NOMO-1 treated with dmso at 0.1 percent for 144 hours (cell line): ENCODE results near the gene PCARE.
"Not testable (repeated sequence)": the region's sequence is repeated elsewhere in the genome, so short reads cannot be mapped to it uniquely, and the experiment has no call there.

Experiments
- DNase-seq: peaks from one replicate; lab custom pipeline; 2025; ENCODE audit not compliant: unreplicated experiment; lab: John Stamatoyannopoulos, UW

PCARE gene

DNA sequence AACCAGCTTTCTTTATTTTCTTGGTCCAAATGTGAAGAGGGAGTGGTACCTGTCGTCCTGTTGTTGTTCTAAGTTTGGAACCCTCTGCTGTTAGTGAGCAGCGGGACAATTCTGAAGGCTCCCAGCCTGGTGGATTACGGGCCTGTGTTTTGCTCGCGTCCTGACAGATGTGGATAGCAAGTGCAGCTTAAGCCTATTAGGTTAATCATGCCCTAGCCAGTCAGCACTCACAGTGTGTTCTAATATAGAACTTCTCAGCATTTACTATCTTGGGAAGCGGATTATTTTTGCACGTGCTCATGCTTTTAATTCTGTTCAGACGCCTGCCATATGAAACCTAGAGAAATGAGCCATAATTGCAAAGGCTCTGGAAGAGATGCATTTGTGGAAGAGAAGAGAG, at the start of gene PCARE:
Gene PCARE (minus strand): TSS at position 113 of the 400 bp plus-strand sequence. CDS start 262 bp downstream, outside the sequence.
- DNase-seq, result no peak

DNA sequence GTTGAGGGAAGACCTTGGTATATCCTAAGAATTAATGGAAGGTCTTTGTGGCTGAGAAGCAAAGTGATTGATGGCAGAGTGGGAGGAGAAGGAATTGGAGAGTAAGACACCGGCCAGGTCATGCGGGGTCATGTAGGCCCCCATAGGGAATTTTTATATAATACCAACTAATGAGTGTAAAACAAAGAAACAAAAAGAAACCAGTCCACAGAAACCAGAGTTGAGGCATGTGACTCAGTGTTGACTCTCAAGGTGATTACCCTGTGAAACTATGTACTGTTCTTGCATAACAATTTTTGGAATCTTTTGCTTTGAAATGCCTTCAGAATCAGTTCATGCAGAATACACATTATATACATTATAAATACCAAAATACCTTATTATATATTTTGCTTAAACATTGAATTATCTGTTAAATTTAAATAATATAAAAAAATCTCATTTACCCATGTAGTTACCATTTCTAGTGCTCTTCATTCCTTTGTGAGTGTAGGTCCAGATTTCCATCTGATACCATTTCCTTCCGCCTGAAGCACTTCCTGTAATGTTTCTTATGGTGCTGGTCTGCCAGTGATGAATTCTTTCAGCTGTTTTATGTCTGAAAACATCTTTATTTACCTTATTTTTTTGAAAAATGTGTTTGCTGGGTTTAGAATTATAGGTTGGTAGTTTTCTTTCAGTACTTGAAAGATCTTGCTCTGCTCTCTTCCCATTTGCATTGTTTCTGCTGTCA, 49.5 kb upstream of the PCARE start:
- no peak for DNase-seq

DNA sequence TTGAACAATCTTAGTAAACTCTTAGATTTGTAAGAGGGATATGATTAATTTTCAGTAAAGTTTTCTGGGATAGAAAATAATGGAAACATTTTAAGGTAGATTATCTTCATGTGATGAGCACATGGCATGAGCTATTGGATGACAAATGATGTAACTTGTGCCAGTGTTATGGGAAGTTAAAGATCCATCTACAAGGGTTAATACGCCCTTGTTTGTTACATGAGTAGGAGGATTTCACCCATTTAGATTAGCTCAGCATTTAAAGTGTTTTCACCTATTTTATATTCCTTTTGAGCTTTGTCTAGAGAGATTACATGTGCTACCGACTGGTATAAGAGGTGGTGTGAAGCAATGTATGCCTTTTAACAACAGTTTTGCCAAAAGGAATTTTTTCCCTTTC, 46.5 kb upstream of the PCARE start:
- no peak for DNase-seq

- DNase-seq, result no peak
These were observed 44.9 kb upstream of the PCARE start for GRCh38 chr2:29119211-29119610.

GRCh38 chr2:29117636-29118303, 43.4 kb upstream of the PCARE start:
- no peak for DNase-seq

GRCh38 chr2:29115797-29116781, 41.8 kb upstream of the PCARE start:
- no peak for DNase-seq

DNA sequence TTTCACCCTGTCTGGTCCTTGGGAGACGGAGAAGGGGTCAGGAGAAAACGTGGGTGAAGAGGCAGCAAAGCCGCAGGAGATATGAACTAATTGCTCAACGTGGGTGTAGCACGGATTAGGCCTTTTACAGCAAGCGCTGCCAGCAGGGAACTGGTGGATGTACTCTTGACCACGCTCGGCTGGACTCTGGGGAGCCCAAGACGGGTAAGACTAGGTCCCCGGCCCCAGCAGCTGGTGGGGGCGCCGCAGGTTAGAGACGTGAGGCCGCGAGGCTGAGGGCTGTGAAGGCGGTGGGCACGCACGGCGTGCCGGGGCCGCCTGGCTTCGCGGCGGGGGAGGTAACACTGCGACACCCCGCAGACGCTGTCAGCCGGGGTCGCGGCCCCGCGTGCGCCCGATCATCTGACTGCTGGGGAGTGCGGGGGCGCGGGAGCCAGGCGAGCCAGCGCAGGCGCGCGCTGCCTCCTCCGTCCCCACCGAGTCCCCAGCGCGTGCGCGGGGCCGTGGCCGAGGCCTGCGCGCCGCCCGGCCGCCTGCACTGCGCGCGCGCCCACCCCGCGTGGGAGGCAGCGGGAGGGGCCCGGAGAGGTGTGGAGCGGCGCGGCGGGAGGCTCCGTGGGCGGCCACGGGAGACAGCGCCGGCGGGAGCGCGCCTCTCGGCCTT, 40.8 kb upstream of the PCARE start, which contains the start of gene CLIP4:
Gene CLIP4 (plus strand): TSS at position 470 of the 664 bp plus-strand sequence. CDS start 5,974 bp downstream, outside the sequence.
- DNase-seq, result no peak

DNA sequence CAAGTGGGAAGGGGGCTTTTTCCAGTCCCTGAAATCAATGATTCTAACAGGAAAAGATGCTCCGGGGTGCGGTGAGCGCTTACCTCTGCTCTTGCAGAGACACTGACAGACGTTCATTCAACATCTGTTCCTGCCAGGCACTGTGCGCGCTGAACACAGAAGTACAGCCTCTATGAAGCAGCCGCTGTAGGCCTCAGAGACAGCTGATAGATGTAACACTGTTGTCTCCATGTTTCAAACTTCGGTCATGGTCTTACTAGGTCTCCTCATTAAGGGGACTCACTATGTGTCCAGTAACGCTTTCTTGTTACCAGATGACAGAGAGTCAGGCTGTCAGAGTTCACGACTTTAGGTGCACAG, 40.2 kb upstream of the PCARE start:
- DNase-seq, result no peak

DNA sequence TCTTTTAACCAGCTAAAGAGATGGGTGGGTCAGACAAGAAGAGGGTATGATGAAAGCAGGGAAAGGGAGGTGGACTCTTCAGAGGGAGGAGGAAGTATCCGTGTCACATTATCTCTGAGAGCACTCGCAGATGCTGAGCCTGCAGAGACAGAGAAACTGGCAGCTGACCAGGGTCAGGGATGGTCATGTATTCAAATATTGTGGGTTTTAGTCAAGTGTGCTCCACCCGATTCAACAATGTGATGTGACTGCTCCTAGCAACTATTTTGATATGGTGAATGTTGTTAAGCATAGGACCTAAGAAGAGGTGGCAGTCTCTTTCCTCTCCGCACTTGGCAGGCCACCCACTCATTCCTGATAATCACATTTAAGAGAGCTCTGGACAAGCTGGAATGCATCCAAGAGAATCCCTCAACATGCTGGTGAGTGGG, 39.6 kb upstream of the PCARE start:
- DNase-seq, result peak; percentile 52

- DNase-seq, result no peak
These were observed 38.8 kb upstream of the PCARE start for GRCh38 chr2:29113027-29113686.

- DNase-seq, result no peak
These were observed 38.1 kb upstream of the PCARE start for GRCh38 chr2:29112379-29112778.

GRCh38 chr2:29110916-29111535, 36.7 kb upstream of the PCARE start:
- DNase-seq, result no peak

GRCh38 chr2:29109246-29109645, 34.9 kb upstream of the PCARE start:
- no peak for DNase-seq

GRCh38 chr2:29108225-29108624, 33.9 kb upstream of the PCARE start:
- no peak for DNase-seq

- not testable (repeated sequence) for DNase-seq
These were observed 33.2 kb upstream of the PCARE start for GRCh38 chr2:29107547-29107946.

DNA sequence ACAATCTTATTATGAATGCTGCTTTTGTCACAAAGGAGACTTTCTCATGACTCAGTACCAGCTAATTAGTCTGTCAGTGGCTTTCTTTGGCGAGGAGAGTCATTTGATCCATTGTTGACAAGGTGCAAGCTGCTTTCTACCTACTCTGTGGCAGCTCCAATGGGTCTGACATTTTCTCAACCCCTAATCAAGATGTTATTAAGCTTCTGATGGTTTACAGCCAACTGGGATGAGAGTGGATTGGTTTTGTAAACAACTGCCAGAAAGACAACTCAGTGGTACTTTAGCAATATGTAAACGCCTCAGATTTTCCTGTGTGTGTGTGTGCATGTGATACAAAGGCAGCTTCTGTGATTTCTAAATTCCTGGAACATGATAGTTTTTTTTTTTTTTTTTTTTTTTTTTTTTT, 32.7 kb upstream of the PCARE start:
- DNase-seq, result no peak

DNA sequence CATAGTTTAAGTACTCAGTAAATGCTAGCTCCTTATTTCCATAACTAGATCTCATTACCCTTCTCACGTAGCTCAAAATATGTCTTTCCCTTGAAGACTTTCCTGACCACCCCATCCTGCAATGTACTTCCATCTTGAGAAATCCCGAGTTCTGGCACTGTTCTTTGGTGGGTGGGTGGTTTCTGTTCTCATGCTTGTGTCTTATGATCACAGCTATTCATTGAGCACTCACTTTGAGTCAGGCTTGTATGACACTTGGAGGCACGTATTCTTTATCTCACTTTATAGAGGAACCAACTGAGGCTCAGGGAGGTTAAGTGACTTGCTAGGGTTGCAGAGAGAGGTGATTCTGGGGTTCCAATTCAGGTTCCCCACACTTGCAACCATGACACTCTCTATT, 31.9 kb upstream of the PCARE start:
- DNase-seq, result no peak

DNA sequence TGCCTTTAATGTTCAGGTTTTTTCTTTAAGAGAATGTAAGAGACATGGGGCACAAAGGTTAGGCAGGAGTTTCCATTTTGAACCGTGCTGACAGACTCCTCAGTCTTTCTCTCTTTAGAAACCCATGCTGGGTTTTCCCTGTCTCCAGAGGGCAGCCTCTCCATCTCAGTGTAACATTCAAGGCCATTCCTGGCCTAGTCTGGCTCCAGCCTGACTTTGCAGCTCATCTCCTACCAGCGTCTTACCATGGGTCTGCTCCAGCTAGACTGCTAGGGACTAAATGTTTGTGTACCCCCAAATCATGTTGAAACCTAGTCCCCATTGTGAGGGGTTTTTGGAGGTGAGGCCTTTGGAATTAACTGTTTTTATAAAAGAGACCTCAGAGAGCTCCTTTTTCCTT, 31.1 kb upstream of the PCARE start:
- no peak for DNase-seq

DNA sequence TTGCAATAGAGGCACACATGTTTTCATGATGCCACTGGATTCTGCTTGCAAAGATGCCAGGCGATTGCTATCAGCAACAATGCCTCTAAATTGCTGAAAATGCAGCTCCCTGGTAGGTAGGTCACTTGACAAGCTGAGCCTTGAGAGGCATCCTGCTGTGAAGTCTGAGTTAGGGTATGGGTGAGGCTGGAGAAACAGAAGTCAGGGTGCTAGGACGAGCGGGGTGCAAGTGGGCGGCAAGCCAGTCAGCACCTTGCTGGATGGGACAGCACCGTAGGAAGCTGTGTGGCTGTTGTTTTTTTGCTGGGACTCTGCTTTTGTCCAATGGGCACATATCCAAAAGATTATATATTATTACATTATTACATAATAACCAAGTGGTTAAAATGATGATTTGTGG, 30.4 kb upstream of the PCARE start:
- no peak for DNase-seq

DNA sequence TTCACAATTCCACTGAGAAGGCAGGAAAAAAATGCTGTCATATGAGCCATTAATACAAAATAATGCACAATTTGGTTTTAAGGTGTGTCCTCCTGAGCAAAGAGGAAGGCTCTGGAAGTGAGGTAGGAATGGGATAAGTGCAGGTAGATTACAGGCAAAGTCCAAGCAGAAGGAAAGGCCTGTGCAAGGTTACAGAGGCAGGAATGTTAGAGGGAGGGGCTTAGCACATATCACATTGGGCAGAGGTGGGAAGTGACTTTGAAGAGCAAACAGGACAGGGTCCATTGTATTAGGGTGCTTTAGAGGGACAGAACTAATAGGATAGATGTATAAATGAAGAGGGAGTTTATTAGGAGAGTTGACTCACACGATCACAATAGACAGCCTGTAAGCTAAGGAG, 26.2 kb upstream of the PCARE start:
- no peak for DNase-seq
